Measurements from ENCODE around the gene FLG.
"Not testable (repeated sequence)": the region's sequence is repeated elsewhere in the genome, so short reads cannot be mapped to it uniquely, and the experiment has no call there.

The FLG gene

GRCh38 chr1:152303139-152303872, 21.7 kb downstream of the FLG start:
- DNase-seq (ENCODE audit: low read depth in 2 of 2) = not testable (repeated sequence)

GRCh38 chr1:152256394-152256793, 68.6 kb downstream of the FLG start:
- DNase-seq (ENCODE audit: low read depth in 2 of 2) = not testable (repeated sequence)

All from fibroblast of skin of left biceps (primary cell).